CD4-positive, alpha-beta T cell treated with Interleukin-15 for 4 hours (primary cell): ENCODE measurements around the gene COMTD1.
A peak's percentile ranks its signal among the peaks of the same experiment; 100 is the strongest.

ENCODE experiments used
- DNase-seq: peaks from one replicate; pipeline ENCODE4 v3.0.0-alpha.2; 2020; ENCODE audit warnings: low spot score

The COMTD1 gene

GRCh38 chr10:75245354-75246250 lies 9.8 kb upstream of the COMTD1 start:
- DNase-seq = no peak

- no peak for DNase-seq
Measured at GRCh38 chr10:75244487-75245353, 9.0 kb upstream of the COMTD1 start.

GRCh38 chr10:75243426-75243825 lies 7.7 kb upstream of the COMTD1 start:
- no peak for DNase-seq

- no peak for DNase-seq
Measured at GRCh38 chr10:75240329-75241076, 4.7 kb upstream of the COMTD1 start.

- no peak for DNase-seq
Measured at GRCh38 chr10:75239096-75239790, 3.5 kb upstream of the COMTD1 start.

- DNase-seq = no peak
Measured at GRCh38 chr10:75238182-75239095, 2.7 kb upstream of the COMTD1 start.

- DNase-seq = no peak
Measured at GRCh38 chr10:75236178-75236825, 545 bp upstream of the COMTD1 start.

- no peak for DNase-seq
Measured at GRCh38 chr10:75234683-75235374, 928 bp downstream of the COMTD1 start.

- peak; percentile 98 for DNase-seq
Measured at GRCh38 chr10:75234017-75234682, 1.6 kb downstream of the COMTD1 start.

- DNase-seq = no peak
Measured at GRCh38 chr10:75233444-75234016, 2.2 kb downstream of the COMTD1 start.

GRCh38 chr10:75231672-75232581 lies 3.8 kb downstream of the COMTD1 start:
- no peak for DNase-seq

- peak; percentile 95 for DNase-seq
Measured at GRCh38 chr10:75230600-75231038, 5.1 kb downstream of the COMTD1 start.

GRCh38 chr10:75229971-75230370 lies 5.8 kb downstream of the COMTD1 start:
- no peak for DNase-seq

- no peak for DNase-seq
Measured at GRCh38 chr10:75228834-75229233, 6.9 kb downstream of the COMTD1 start.

GRCh38 chr10:75228278-75228677 lies 7.5 kb downstream of the COMTD1 start:
- no peak for DNase-seq

GRCh38 chr10:75226656-75227055 lies 9.1 kb downstream of the COMTD1 start:
- DNase-seq = no peak

GRCh38 chr10:75226095-75226494 lies 9.7 kb downstream of the COMTD1 start:
- DNase-seq = no peak
